Measurements from ENCODE around the gene SPDYE16.
"Not testable (repeated sequence)": the region's sequence is repeated elsewhere in the genome, so short reads cannot be mapped to it uniquely, and the experiment has no call there.

The SPDYE16 gene

DNA sequence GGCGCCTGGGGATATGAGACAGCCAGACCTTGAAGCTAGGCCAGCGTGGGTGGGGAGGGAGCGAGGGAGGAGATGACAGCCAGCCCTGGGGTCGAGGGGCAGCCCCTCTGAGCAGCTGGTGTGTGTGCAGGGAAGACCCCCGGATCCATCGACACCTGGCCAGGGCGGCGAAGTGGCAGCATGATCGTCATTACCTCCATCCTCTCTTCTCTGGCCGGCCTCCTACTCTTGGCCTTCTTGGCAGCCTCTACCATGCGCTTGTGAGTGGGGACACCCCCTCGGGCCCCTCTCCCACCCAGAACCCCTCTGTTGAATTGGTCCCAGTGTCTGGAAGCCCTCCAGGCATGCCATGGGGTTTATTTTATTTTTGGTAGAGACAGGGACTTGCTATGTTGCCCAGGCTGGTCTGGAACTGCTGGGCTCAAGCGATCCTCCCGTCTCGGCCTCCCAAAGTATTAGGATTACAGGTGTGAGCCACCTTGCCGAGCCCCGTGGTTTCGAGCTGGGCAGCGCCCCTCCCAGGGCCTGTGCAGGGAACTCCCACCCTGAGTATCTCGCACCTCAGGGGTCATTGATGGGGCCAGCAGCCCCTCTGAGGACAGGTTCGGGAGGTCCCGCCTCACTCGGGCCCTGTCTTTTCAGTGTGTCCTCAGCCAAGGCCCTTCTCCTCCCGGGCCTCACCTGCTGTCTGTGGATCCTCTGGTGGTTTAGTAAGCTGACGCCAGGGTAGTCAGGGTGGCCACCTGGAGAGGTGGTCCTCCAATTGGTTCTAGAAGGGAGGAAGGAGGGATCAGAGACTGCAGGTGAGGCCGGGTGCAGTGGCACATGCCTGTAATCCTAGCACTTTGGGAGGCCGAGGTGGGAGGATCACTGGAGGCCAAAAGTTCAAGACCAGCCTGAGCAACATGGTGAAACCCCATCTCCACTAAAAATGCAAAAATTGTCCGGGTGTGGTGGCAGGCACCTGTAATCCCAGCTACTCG is 29.0 kb downstream of the SPDYE16 start:
- Mint-ChIP-seq H3K27me3 (no peaks in the 10 kb centered on the region), H3K4me3 (no peak overlapping the region), H3K9me3 (no peaks in the 10 kb centered on the region), H3K36me3 (ENCODE audit: low read depth) (no peaks in the 10 kb centered on the region), H3K27ac (no peak overlapping the region), H3K4me1 (ENCODE audit: low read depth) (peaks cover 12% of the 10 kb centered on the region)
- intact Hi-C loops (cut with micrococcal nuclease), result no loop called here

DNA sequence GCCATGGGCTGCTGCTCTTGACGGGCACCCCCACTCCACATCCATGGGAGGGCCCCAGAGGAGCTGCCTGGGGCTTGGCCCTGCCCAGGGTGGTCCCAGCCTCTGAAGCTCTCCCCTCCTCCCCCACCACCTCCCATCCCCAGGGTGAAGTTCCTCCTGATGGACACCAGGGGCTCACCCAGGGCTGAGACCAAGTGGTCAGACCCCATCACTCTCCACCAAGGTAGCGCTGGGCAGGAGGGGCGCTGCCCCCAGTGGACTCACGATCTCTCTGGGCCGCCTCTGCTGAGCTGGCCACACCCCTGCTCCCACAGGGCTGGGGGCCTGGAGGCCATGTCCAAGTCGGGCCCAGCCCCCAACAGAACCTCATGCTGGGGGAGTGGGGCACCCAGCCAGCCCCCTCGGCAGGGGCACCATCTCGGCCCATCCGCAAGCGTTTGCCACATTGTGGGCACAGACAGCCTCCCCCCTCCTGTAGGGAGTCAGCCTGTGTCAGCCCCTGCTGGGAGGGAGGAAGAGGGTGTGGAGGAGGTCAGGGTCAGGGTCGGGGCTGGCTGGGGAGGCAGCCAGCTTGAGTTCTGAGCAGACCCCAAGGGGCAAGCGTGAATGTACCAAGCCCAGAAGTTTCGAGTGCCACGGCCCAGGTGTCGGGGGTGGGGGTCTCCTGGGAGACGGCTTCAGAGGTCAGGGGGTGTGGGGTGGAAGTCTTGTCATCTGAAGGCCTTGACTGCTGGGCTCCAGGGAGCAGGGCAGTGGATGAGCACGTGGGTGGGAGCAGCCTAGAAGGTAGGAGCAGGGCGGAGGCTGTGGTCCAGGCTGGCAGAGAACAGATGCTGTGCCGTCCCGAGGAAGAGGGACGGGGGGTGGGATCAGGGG is 29.9 kb downstream of the SPDYE16 start:
- H3K4me3 Mint-ChIP-seq, result no peak overlapping the region
- intact Hi-C loops (cut with micrococcal nuclease), result no loop called here
- peaks cover 14% of the 10 kb centered on the region for H3K4me1 Mint-ChIP-seq (ENCODE audit: low read depth)
- peaks cover 1% of the 10 kb centered on the region for H3K9me3 Mint-ChIP-seq
- H3K27ac Mint-ChIP-seq, result no peak overlapping the region
- no peaks in the 10 kb centered on the region for H3K27me3 Mint-ChIP-seq
- H3K36me3 Mint-ChIP-seq (ENCODE audit: low read depth), result no peaks in the 10 kb centered on the region

DNA sequence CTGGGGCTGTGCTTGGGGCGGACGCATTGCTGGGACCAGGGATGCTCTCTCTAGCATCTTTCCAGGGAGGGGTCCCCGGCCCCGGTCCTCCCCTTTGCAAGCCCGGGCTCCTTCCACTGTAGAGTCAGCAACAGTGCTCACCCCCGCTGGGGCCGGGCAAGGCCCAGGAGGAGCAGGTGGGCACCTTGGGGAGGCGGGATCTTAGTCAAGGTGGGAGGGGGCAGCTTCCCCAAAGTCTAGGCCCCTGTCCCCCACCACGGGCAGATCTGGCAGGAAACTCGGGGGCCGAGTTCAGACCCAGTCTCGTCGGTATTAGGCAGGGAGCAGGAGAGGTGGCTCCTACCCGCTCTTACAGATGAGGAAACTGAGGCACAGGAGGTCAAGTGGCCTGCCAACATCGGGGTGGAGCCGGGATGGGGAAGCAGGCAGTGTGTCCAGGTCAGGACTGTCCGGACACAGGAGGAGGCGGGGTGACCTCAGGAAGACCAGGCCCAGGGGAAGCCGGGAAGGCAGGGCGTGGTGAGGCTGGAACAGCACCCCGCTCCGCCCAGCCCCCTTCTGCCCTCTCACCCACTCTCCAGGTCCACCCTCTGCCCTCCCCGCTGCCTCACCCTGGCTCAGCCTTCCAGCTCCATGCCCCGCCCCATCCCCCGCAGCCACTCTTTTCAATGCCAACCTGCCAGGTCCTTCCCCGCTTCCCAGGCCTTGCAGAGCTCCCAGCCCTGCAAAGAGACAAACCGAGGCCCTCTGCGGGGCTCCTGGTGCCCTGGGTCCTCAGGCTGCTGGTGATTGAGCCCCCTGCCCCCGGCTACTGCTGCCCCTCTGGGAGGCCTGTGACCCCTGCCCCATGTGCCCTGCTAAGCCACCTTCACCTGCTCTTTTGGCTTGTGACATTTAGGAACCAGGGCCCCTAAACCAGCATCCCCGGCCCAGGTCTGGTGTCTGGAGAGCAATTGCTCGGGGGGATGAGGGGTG is 30.9 kb downstream of the SPDYE16 start:
- H3K27me3 Mint-ChIP-seq; H3K36me3 Mint-ChIP-seq (ENCODE audit: low read depth); H3K4me3 Mint-ChIP-seq; H3K9me3 Mint-ChIP-seq; H3K27ac Mint-ChIP-seq; intact Hi-C loops (cut with micrococcal nuclease): not testable (repeated sequence)
- peaks cover 19% of the 10 kb centered on the region for H3K4me1 Mint-ChIP-seq (ENCODE audit: low read depth)

DNA sequence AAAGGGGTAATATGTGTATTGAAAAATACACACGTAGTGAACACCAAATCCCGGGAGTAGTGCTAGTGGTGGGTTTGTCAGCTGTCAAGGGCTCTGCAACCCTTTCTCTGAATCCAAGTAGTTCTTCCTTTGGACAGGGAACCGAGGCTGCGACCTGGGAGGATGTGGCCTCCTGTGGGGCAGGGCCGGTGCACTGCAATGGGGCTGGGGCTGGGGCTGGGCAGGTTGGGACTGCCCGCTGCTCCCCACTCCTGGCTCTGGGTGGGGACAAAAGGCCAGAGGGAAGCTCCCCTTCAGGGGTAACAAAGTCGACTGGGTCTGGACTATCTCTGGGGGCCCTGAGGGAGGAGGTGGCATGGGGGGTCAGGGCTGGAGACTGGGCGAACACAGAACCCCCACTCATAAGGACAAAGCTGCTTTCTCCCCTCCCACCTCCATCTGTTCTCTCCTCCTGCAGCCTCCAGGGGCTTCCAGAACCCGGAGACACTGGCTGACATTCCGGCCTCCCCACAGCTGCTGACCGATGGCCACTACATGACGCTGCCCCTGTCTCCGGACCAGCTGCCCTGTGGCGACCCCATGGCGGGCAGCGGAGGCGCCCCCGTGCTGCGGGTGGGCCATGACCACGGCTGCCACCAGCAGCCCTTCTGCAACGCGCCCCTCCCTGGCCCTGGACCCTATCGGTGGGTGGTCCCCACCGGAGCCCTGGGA is 31.7 kb downstream of the SPDYE16 start:
- intact Hi-C loops (cut with micrococcal nuclease); H3K9me3 Mint-ChIP-seq: not testable (repeated sequence)

GRCh38 chr7:76509931-76510877 is 32.9 kb downstream of the SPDYE16 start, which contains the start of gene UPK3B:
Gene UPK3B, plus strand, starts transcription at chr7:76510552. Its CDS starts 101 bp downstream, at chr7:76510653.
- intact Hi-C loops (cut with micrococcal nuclease), result no loop called here
- Mint-ChIP-seq H3K9me3 (peaks cover 8% of the 10 kb centered on the region), H3K36me3 (ENCODE audit: low read depth) (peaks cover 18% of the 10 kb centered on the region), H3K27ac (peak within 1 kb of the TSS; percentile 10), H3K27me3 (no peaks in the 10 kb centered on the region), H3K4me1 (ENCODE audit: low read depth) (peaks cover 24% of the 10 kb centered on the region), H3K4me3 (no peak within 1 kb of the TSS)

More for the DNA sequence above, 31.7 kb downstream of the SPDYE16 start:
- H3K4me1 Mint-ChIP-seq (ENCODE audit: low read depth), result peaks cover 19% of the 10 kb centered on the region
- not testable (repeated sequence) for H3K4me3 Mint-ChIP-seq; H3K27me3 Mint-ChIP-seq; H3K27ac Mint-ChIP-seq; H3K36me3 Mint-ChIP-seq (ENCODE audit: low read depth)

- Mint-ChIP-seq H3K4me3 (no peak overlapping the region), H3K27me3 (no peaks in the 10 kb centered on the region), H3K36me3 (ENCODE audit: low read depth) (peaks cover 35% of the 10 kb centered on the region), H3K9me3 (peaks cover 8% of the 10 kb centered on the region), H3K27ac (peak overlapping the region; percentile 74), H3K4me1 (ENCODE audit: low read depth) (peaks cover 18% of the 10 kb centered on the region)
- intact Hi-C loops (cut with micrococcal nuclease), result no loop called here
Measured at GRCh38 chr7:76507723-76508406, 35.2 kb downstream of the SPDYE16 start.

DNA sequence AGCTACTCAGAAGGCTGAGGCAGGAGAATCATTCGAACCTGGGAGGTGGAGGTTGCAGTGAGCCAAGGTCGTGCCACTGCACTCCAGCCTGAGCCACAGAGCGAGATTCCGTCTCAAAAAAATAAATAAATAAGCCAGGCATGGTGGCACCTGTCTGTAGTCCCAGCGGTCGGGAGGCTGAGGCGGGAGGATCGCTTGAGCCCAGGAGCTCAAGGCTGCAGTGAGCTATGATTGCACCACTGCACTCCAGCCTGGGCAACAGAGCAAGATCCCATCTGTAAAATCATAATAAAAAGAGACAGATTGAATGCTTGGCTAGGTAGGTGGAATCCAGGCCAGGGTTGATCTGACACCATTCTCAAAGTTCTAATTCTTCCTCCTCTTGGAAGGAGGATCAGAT is 36.5 kb downstream of the SPDYE16 start:
- peaks cover 18% of the 10 kb centered on the region for H3K4me1 Mint-ChIP-seq (ENCODE audit: low read depth)
- intact Hi-C loops (cut with micrococcal nuclease); H3K9me3 Mint-ChIP-seq; H3K27me3 Mint-ChIP-seq; H3K4me3 Mint-ChIP-seq; H3K27ac Mint-ChIP-seq: not testable (repeated sequence)
- H3K36me3 Mint-ChIP-seq (ENCODE audit: low read depth), result peaks cover 47% of the 10 kb centered on the region

DNA sequence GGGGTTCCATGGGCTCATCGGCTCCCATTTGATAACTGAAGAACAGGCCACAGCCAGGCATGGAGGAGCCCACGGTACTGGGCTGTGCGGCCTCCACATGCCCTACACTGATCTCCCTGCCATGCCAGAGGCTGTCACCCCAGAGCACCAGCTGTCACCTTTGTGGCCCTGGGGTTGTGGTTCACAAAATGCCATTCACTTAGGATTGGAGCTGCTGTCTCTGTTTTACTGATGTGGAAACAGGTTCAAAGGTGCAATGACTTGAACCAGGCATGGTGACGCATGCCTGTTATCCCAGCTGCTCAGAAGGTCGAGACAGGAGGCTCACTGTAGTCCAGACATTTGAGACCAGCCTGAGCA is 37.0 kb downstream of the SPDYE16 start:
- Mint-ChIP-seq H3K36me3 (ENCODE audit: low read depth) (peaks cover 53% of the 10 kb centered on the region), H3K27me3 (no peaks in the 10 kb centered on the region), H3K4me3 (no peak overlapping the region), H3K27ac (no peak overlapping the region), H3K4me1 (ENCODE audit: low read depth) (peaks cover 18% of the 10 kb centered on the region), H3K9me3 (peaks cover 8% of the 10 kb centered on the region)
- intact Hi-C loops (cut with micrococcal nuclease), result no loop called here

DNA sequence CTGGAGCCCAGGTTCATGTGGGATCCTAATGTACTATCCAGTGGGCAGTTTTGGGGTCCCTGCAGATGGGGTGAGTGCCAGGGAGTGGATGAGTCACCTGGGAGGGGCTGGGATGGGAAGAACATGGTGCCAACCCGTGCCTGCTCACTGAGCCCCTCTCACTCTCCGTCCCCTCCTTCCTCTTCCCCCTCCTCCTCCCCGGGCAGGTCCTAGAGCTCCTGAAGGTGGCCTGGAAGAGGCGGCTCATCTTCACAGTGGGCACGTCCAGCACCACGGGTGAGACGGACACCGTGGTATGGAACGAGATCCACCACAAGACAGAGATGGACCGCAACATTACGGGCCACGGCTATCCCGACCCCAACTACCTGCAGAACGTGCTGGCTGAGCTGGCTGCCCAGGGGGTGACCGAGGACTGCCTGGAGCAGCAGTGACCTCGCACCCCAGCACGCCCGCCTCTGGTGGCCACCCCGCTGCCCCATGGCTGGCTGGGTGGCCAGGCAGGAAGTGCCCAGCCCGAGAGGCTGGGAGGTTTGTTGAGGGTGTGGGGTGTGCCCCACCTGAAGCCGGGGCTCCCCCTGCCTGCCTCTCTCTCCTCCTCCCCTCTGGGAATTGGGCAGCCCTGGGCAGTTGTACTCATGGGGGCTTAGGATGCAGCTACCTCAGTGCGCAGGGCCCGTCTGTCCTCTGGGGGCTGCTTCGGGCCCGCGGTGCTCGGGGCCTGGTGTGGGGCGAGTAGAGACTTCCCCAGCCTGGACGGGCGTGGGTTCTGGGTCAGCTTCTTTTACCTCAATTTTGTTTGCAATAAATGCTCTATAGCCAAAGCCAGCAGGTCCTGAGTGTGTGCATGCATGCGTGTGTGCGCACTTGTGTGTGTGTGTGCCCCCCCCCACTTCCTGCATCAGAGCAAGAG is 37.7 kb downstream of the SPDYE16 start:
- Mint-ChIP-seq H3K4me1 (ENCODE audit: low read depth) (peaks cover 18% of the 10 kb centered on the region), H3K27ac (no peak overlapping the region), H3K9me3 (peaks cover 8% of the 10 kb centered on the region)

GRCh38 chr7:76504351-76505167 is 38.5 kb downstream of the SPDYE16 start:
- H3K27me3 Mint-ChIP-seq; H3K27ac Mint-ChIP-seq; H3K4me3 Mint-ChIP-seq; intact Hi-C loops (cut with micrococcal nuclease); H3K9me3 Mint-ChIP-seq: not testable (repeated sequence)
- peaks cover 64% of the 10 kb centered on the region for H3K36me3 Mint-ChIP-seq (ENCODE audit: low read depth)
- peaks cover 11% of the 10 kb centered on the region for H3K4me1 Mint-ChIP-seq (ENCODE audit: low read depth)

More for the DNA sequence above, 37.7 kb downstream of the SPDYE16 start:
- Mint-ChIP-seq H3K4me3 (no peak overlapping the region), H3K27me3 (no peaks in the 10 kb centered on the region), H3K36me3 (ENCODE audit: low read depth) (peaks cover 58% of the 10 kb centered on the region)
- intact Hi-C loops (cut with micrococcal nuclease), result no loop called here
